Brain microvascular endothelial cell (primary cell): Measurements from ENCODE around the gene SCAPER.

Source experiments
- DNase-seq: peaks from one replicate; pipeline ENCODE4 v3.0.0-alpha.2; 2020
- H3K27ac ChIP-seq: fragments of 250-450 bp; sonication (Bioruptor Pico); 2 replicates; pipeline ENCODE4 v1.5.1; 2020; ENCODE audit warnings: mild to moderate bottlenecking, moderate library complexity
- H3K27me3 ChIP-seq: fragments of 250-450 bp; sonication (Bioruptor Pico); replicated peaks from 2 replicates; pipeline ENCODE4 v1.5.1; 2020; ENCODE audit warnings: mild to moderate bottlenecking
- H3K36me3 ChIP-seq: fragments of 250-450 bp; sonication (Bioruptor Pico); replicated peaks from 2 replicates; pipeline ENCODE4 v1.5.1; 2020; ENCODE audit warnings: mild to moderate bottlenecking
- H3K4me3 ChIP-seq: 2 replicates; pipeline ENCODE4 v1.5.1; 2011; ENCODE audit warnings: low read depth, mild to moderate bottlenecking, control low read depth, low read length, moderate library complexity
- in situ Hi-C: cut with HindIII; loops from 2 replicates; pipeline ENCODE4 v1.10.0; 2017; ENCODE audit warnings: low sequenced_read_pairs, low pct_ligation_motif_present
- TF ChIP-seq, protein P1 (sequence below): IDR thresholded peaks from 2 replicates; pipeline ENCODE4 v1.5.1; 2011; ENCODE audit warnings: low read depth, mild to moderate bottlenecking, moderate library complexity, low read length, control low read depth, inconsistent platforms; ENCODE audit errors: missing control alignments

Gene SCAPER

DNA sequence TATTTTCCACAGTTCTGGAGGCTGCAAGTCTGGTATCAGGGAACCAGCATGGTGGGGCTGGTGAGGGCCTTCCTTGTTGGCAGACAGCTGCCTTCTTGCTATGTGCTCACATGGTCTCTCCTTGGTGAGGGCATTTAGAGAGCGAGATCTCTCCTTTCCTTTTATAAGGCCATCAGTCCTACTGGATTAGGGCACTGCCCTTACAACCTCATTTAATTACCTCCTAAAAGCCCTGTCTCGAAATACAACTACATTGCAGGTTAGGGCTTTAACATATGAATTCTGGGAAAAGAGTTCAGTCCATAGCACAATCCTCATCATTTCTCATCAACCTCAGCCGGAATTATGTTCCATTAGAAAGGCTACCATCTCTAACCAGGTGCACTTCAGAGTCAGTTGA lies 546.7 kb downstream of the SCAPER start:
- TF ChIP-seq, protein P1, sequence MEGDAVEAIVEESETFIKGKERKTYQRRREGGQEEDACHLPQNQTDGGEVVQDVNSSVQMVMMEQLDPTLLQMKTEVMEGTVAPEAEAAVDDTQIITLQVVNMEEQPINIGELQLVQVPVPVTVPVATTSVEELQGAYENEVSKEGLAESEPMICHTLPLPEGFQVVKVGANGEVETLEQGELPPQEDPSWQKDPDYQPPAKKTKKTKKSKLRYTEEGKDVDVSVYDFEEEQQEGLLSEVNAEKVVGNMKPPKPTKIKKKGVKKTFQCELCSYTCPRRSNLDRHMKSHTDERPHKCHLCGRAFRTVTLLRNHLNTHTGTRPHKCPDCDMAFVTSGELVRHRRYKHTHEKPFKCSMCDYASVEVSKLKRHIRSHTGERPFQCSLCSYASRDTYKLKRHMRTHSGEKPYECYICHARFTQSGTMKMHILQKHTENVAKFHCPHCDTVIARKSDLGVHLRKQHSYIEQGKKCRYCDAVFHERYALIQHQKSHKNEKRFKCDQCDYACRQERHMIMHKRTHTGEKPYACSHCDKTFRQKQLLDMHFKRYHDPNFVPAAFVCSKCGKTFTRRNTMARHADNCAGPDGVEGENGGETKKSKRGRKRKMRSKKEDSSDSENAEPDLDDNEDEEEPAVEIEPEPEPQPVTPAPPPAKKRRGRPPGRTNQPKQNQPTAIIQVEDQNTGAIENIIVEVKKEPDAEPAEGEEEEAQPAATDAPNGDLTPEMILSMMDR, result no peak
- in situ Hi-C loops, result no loop called here
- no peak for DNase-seq
- Histone ChIP-seq H3K27me3 (no peaks in the 10 kb centered on the region), H3K36me3 (no peaks in the 10 kb centered on the region), H3K27ac (no peak overlapping the region), H3K4me3 (no peak overlapping the region)

DNA sequence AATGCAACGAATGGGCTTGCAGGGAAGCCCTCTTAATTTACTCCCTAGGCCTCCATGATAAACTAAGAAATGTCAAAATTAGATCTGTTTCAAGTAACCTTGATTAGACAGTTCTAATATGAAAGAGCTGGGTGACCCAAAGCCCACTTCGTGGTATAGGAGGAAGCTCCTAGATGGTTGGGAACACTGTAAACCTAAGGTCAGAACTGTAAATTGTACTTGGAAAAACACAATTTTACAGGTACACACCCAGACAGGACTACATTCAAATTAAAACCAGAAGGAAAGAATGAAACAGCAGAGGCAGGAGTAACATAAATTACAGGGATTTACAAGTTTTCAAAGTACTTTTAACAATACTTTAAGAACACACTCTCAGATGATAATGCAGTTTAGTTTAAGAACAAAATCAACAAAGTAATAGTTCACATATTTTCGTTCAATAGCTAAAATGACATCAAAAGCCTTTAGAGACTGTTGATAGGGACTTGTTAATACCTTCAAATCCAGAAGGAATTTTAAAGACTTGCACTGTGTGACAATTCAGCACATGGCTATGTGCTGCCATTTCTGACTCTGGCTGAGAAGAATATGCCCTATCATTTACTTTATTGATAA lies 550.2 kb downstream of the SCAPER start:
- no peaks in the 10 kb centered on the region for H3K36me3 ChIP-seq
- no peak overlapping the region for H3K4me3 ChIP-seq
- H3K27me3 ChIP-seq, result no peaks in the 10 kb centered on the region
- no peak for DNase-seq
- H3K27ac ChIP-seq, result no peak overlapping the region
- in situ Hi-C loops, result no loop called here
- TF ChIP-seq, protein P1, result no peak

DNA sequence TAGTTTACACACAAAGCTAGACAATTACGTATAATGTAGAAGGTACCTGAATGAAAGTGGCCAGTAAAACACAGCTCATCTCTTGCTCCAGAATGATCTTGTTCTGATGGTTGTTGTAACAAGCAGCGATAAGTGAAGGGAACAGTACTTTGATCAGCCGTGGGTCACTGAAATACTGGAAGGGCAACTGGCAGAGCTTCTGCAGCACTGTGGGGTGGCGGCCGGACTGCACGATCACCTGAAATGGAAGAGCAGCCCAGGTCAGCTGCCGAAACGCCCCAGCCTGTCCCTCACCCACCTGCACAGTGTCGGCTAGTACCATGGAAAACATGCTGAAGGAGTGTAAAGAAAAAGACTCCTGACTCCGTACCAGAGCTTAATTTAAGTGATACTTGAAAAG lies 551.2 kb downstream of the SCAPER start:
- Histone ChIP-seq H3K27me3 (no peaks in the 10 kb centered on the region), H3K36me3 (no peaks in the 10 kb centered on the region), H3K27ac (no peak overlapping the region), H3K4me3 (no peak overlapping the region)
- in situ Hi-C loops, result no loop called here
- TF ChIP-seq, protein P1, result no peak
- no peak for DNase-seq

DNA sequence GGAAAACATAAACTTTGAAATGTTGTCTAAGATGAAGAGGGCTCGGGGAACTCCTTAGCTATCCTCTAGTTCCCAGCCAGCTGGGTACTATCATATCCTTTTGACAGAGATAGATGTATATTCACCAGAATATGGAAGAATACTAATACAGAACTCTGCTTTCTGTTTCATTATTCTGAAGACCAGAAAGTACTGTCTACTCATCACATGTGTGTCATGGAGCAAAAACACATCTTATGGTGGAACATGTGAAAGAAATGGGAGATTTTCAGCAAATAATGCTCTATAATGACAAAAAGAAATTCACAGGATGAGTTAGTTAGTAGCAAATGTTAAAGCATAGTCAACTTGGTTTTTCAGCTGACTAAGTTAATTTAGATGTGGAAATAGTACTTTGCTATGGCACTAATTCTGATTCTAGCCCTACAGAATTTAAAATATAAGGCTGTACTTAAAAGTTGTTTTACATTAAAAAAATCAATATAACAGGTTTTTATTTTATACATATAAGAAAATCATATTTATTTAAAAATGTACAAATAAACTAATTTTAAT lies 552.0 kb downstream of the SCAPER start:
- in situ Hi-C loops, result no loop called here
- Histone ChIP-seq H3K27me3 (no peaks in the 10 kb centered on the region), H3K27ac (no peak overlapping the region), H3K36me3 (no peaks in the 10 kb centered on the region), H3K4me3 (no peak overlapping the region)
- DNase-seq, result no peak
- TF ChIP-seq, protein P1, result no peak

DNA sequence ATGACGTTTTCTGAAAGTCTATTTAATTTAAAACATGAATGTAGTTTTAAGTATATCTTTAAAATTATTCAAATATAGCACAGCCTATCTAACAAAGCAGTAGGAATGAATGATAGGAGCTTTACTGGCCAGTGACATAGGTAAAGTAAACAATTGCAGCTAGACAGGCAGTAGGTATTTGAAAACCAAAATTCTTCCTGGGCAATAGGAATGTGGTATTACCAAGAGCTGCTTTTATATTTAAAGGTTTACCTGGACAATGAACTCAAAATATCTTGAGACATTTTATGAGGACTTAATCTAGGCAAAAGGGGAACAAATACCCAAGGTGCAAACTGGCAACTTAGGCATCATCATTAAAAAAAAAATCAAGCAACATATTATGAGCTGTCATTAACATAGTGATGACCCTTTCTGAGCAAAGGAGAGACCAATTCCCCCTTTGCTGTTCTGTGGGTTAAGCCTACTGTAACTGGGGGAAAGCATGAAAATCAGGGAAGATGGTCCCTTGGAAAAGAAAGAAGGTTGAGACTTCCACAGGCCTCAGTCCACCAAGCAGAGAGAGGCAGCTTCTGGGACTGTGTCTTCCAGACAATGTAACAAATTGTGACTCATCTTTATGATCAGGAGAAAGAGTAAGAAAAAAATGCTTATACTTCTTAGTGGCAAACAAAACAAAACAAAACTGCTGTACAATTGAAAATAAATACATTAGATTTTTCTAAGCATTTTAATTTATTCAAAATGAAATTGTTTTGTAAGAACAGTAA lies 555.7 kb downstream of the SCAPER start:
- Histone ChIP-seq H3K27me3 (peaks cover 34% of the 10 kb centered on the region), H3K4me3 (no peak overlapping the region), H3K27ac (no peak overlapping the region), H3K36me3 (no peaks in the 10 kb centered on the region)
- TF ChIP-seq, protein P1, result no peak
- in situ Hi-C loops, result no loop called here
- DNase-seq, result no peak
